IMR-90 (cell line): ENCODE measurements around the gene RYK. TPM values are rescaled to one million over a fixed set of nuclear protein-coding genes. Genes with fewer than 3 reads are reported as not detected.

Source experiments
- ATAC-seq: fragments of 200-7000 bp; cut with Tn5 transposase; 2 replicates; pipeline ENCODE4 v1.9.1; 2020; ENCODE audit warnings: low read depth, mild to moderate bottlenecking, moderate library complexity
- BruUV-seq: library from RNA; stranded (reverse); fragments of 400-500 nt; replicated peaks from 2 replicates; lab custom pipeline; 2021; lab: Mats Ljungman, UMichigan
- CTCF ChIA-PET: fragments of 300-600 bp; formaldehyde crosslinking; extraction: SDS; loops from one replicate; lab custom pipeline; 2021; ENCODE audit warnings: antibody characterized with exemption; lab: Yijun Ruan, JAX
- POLR2A ChIA-PET: fragments of 300-600 bp; sonication (Branson Sonifier 250); formaldehyde crosslinking; loops from one replicate; lab custom pipeline; 2022; ENCODE audit warnings: antibody characterized with exemption; ENCODE audit not compliant: unreplicated experiment; lab: Charles Lee
- DNase-seq: peaks from one replicate; pipeline ENCODE4 v3.0.0; 2013
- H2AFZ ChIP-seq: replicated peaks from 2 replicates; pipeline ENCODE3; 2013; ENCODE audit warnings: low read length, mild to moderate bottlenecking; ENCODE audit not compliant: poor library complexity
- H2AK5ac ChIP-seq: 2 replicates; pipeline ENCODE4 v1.6.1; 2013; ENCODE audit warnings: low read depth, low read length, inconsistent platforms
- H2AK9ac ChIP-seq: replicated peaks from 2 replicates; pipeline ENCODE3; 2013; ENCODE audit warnings: mild to moderate bottlenecking, low read depth, low read length, moderate library complexity; ENCODE audit not compliant: poor library complexity
- H2BK120ac ChIP-seq: 2 replicates; pipeline ENCODE4 v1.6.1; 2013; ENCODE audit warnings: low read depth, low read length, inconsistent platforms
- H2BK15ac ChIP-seq: 3 replicates; pipeline ENCODE4 v1.6.1; 2013; ENCODE audit warnings: low read depth, low read length, inconsistent platforms
- H2BK20ac ChIP-seq: 2 replicates; pipeline ENCODE4 v1.6.1; 2013; ENCODE audit warnings: low read depth, mild to moderate bottlenecking, inconsistent platforms, low read length, moderate library complexity
- H2BK5ac ChIP-seq: 2 replicates; pipeline ENCODE4 v1.6.1; 2013; ENCODE audit warnings: mild to moderate bottlenecking, low read depth, low read length, inconsistent platforms; ENCODE audit not compliant: poor library complexity, severe bottlenecking
- H3K14ac ChIP-seq: replicated peaks from 2 replicates; pipeline ENCODE4 v1.6.1; 2013; ENCODE audit warnings: low read depth, low read length, inconsistent platforms
- H3K18ac ChIP-seq: 2 replicates; pipeline ENCODE4 v1.6.1; 2013; ENCODE audit warnings: low read depth, low read length, control low read depth
- H3K23ac ChIP-seq: 2 replicates; pipeline ENCODE4 v1.6.1; 2013; ENCODE audit warnings: low read depth, low read length, inconsistent platforms
- H3K27ac ChIP-seq: 2 replicates; pipeline ENCODE4 v1.5.1; 2013; ENCODE audit warnings: mild to moderate bottlenecking, control low read depth, low read length; ENCODE audit not compliant: insufficient read depth
- H3K27me3 ChIP-seq: 2 replicates; pipeline ENCODE4 v1.6.1; 2013; ENCODE audit warnings: low read length; ENCODE audit not compliant: control insufficient read depth, insufficient read depth
- H3K36me3 ChIP-seq: 2 replicates; pipeline ENCODE4 v1.6.1; 2013; ENCODE audit warnings: low read length, mixed read lengths; ENCODE audit not compliant: control insufficient read depth, insufficient read depth
- H3K4ac ChIP-seq: 2 replicates; pipeline ENCODE4 v1.6.1; 2013; ENCODE audit warnings: low read depth, low read length, inconsistent platforms
- H3K4me1 ChIP-seq: 2 replicates; pipeline ENCODE4 v1.6.1; 2013; ENCODE audit warnings: low read length, mixed read lengths; ENCODE audit not compliant: control insufficient read depth, insufficient read depth
- H3K4me2 ChIP-seq: 2 replicates; pipeline ENCODE4 v1.6.1; 2013; ENCODE audit warnings: low read depth, mild to moderate bottlenecking, control low read depth, low read length, moderate library complexity
- H3K4me3 ChIP-seq: 2 replicates; pipeline ENCODE4 v1.5.1; 2013; ENCODE audit warnings: low read depth, mild to moderate bottlenecking, control low read depth, low read length, moderate library complexity; ENCODE audit not compliant: insufficient read depth
- H3K56ac ChIP-seq: 2 replicates; pipeline ENCODE4 v1.6.1; 2013; ENCODE audit warnings: low read length, inconsistent platforms; ENCODE audit not compliant: insufficient read depth; ENCODE audit errors: extremely low read depth
- H3K79me1 ChIP-seq, 2 experiments: 2 replicates each; pipeline ENCODE4 v1.6.1; 2013; ENCODE audit warnings: low read length in 2 of 2, inconsistent platforms in 1 of 2, low read depth in 1 of 2
- H3K9ac ChIP-seq: 2 replicates; pipeline ENCODE4 v1.6.1; 2013; ENCODE audit warnings: low read depth, low read length, control low read depth
- H3K9me1 ChIP-seq: 2 replicates; pipeline ENCODE4 v1.6.1; 2013; ENCODE audit warnings: low read length, inconsistent platforms; ENCODE audit not compliant: insufficient read depth
- H3K9me3 ChIP-seq: 2 replicates; pipeline ENCODE4 v1.6.1; 2013; ENCODE audit warnings: low read length; ENCODE audit not compliant: control insufficient read depth, insufficient read depth
- H4K20me1 ChIP-seq: 2 replicates; pipeline ENCODE4 v1.6.1; 2013; ENCODE audit warnings: low read length, inconsistent platforms; ENCODE audit not compliant: insufficient read depth
- H4K5ac ChIP-seq: 2 replicates; pipeline ENCODE4 v1.6.1; 2013; ENCODE audit warnings: mild to moderate bottlenecking, low read depth, low read length, control low read depth
- H4K8ac ChIP-seq, 2 experiments: 2 replicates each; pipeline ENCODE4 v1.6.1; 2013; ENCODE audit warnings: low read depth in 2 of 2, low read length in 2 of 2, control low read depth in 1 of 2, inconsistent platforms in 1 of 2
- H4K91ac ChIP-seq: 2 replicates; pipeline ENCODE4 v1.6.1; 2013; ENCODE audit warnings: low read depth, low read length, inconsistent platforms; ENCODE audit not compliant: insufficient read depth
- CTCF ChIP-seq: conservative IDR thresholded peaks from 2 replicates; pipeline ENCODE4 v1.5.1; 2012; ENCODE audit warnings: mild to moderate bottlenecking, low read depth, low read length, improper control_type of control experiment
- MXI1 ChIP-seq: IDR thresholded peaks from 2 replicates; pipeline ENCODE4 v1.6.1; 2012; ENCODE audit warnings: low read depth, mild to moderate bottlenecking, low read length, moderate library complexity, borderline replicate concordance
- RFX5 ChIP-seq: IDR thresholded peaks from 2 replicates; pipeline ENCODE4 v1.8.0; 2012; ENCODE audit warnings: low read depth, mild to moderate bottlenecking, low read length, moderate library complexity
- SMC3 ChIP-seq: fragments of 150-350 bp; IDR thresholded peaks from 2 replicates; pipeline ENCODE4 v1.6.1; 2016; ENCODE audit warnings: low read depth, mild to moderate bottlenecking, antibody characterized with exemption, low read length, moderate library complexity
- USF2 ChIP-seq: fragments of 150-350 bp; IDR thresholded peaks from 2 replicates; pipeline ENCODE4 v1.6.1; 2017; ENCODE audit warnings: mild to moderate bottlenecking, antibody characterized with exemption, low read length, low read depth
- WGBS, 2 experiments: methylation state at CpG; one replicate each; pipeline versions ENCODE4 v1.1.5 to v1.1.7; 2013; ENCODE audit warnings: missing lambda C conversion rate in 2 of 2; ENCODE audit not compliant: insufficient read length in 1 of 2; ENCODE audit errors: extremely low coverage in 2 of 2; 5-methylcytosine and 5-hydroxymethylcytosine counted together
- dilution Hi-C: fragments of 300-500 bp; cut with HindIII; formaldehyde crosslinking; loops from one replicate; pipeline ENCODE4 v1.14.3; 2018; ENCODE audit warnings: low sequenced_read_pairs; ENCODE audit not compliant: unreplicated experiment
- in situ Hi-C: fragments of 300-500 bp; cut with MboI; formaldehyde crosslinking; loops from 3 replicates; pipeline ENCODE4 v1.14.3; 2019; ENCODE audit warnings: low sequenced_read_pairs, inconsistent platforms, mixed read lengths
- intact Hi-C: fragments of 100-400 bp; cut with micrococcal nuclease; formaldehyde crosslinking; loops from 2 replicates; pipeline ENCODE4 v1.10.0; 2022
- polyA plus RNA-seq, 3 experiments: library from polyadenylated mRNA; depleted of rRNA; stranded (reverse); fragments of >200 nt; gene quantifications; 2 replicates each; pipeline ENCODE4 v1.2.3, GENCODE V29; 2012; ENCODE audit warnings: low replicate concordance in 1 of 3
- total RNA-seq: library from RNA; depleted of rRNA; stranded (reverse); fragments of >200 nt; gene quantifications from 2 replicates; pipeline ENCODE4 v1.2.3, GENCODE V29; 2012

RYK gene
- total and polyA plus RNA-seq, 2 of the 4 experiments (the other 2 are of a cell fraction): 42.4 to 106 TPM

- no peak overlapping the region for H3K27ac ChIP-seq
- H2AK5ac ChIP-seq: no peak overlapping the region
- no peak overlapping the region for H4K8ac ChIP-seq
- no peak overlapping the region for H3K18ac ChIP-seq
- ChIA-PET CTCF (no interaction called here), POLR2A (no interaction called here)
- TF ChIP-seq MXI1: no peak
- TF ChIP-seq CTCF: no peak
- TF ChIP-seq USF2: no peak
- TF ChIP-seq SMC3: no peak
- no peak for TF ChIP-seq RFX5
- intact Hi-C loops (loop anchor here (5.0 kb wide), 2 partner anchors 44 to 479 kb away; partner anchors contain the start of gene RYK), dilution Hi-C loops (no loop called here), in situ Hi-C loops (no loop called here)
- H3K27me3 ChIP-seq: no peaks in the 10 kb centered on the region
- ATAC-seq: no peak
- no peak overlapping the region for H3K14ac ChIP-seq
- BruUV-seq: no TSS peak
- no peak overlapping the region for H4K5ac ChIP-seq
- no peak overlapping the region for H2BK120ac ChIP-seq
- no peak overlapping the region for H4K91ac ChIP-seq
- H2AK9ac ChIP-seq: no peak overlapping the region
- peaks cover 7% of the 10 kb centered on the region for H3K4me1 ChIP-seq
- no peaks in the 10 kb centered on the region for H4K20me1 ChIP-seq
- H3K4ac ChIP-seq: no peak overlapping the region
- H3K4me3 ChIP-seq: no peak overlapping the region
- no peak overlapping the region for H3K23ac ChIP-seq
- peaks cover 7% of the 10 kb centered on the region for H3K9me1 ChIP-seq
- no peak overlapping the region for H2AFZ ChIP-seq
- no peaks in the 10 kb centered on the region for H3K36me3 ChIP-seq
- no peak overlapping the region for H2BK15ac ChIP-seq
- no peaks in the 10 kb centered on the region for H3K79me1 ChIP-seq
- no peak overlapping the region for H3K56ac ChIP-seq
- no peak overlapping the region for H3K9ac ChIP-seq
- H3K4me2 ChIP-seq: no peak overlapping the region
- H2BK20ac ChIP-seq: no peak overlapping the region
- no peak overlapping the region for H2BK5ac ChIP-seq
- no peaks in the 10 kb centered on the region for H3K9me3 ChIP-seq
- WGBS, 2 experiments: no CpG with 5 or more reads among the region's 1 CpG
- DNase-seq: no peak
Observed at GRCh38 chr3:134295930-134296329, 45.3 kb upstream of the RYK start.
